Activated CD4-positive, CD25-positive, alpha-beta regulatory T cell treated with anti-CD3 and anti-CD28 coated beads, Interleukin-2, amount 50 U/mL, for 72 hours (primary cell): ENCODE data around the gene POU1F1.
A peak's percentile ranks its signal among the peaks of the same experiment; 100 is the strongest.
"Not testable (repeated sequence)": the region's sequence is repeated elsewhere in the genome, so short reads cannot be mapped to it uniquely, and the experiment has no call there.

Source experiments
- DNase-seq: peaks from one replicate; pipeline ENCODE4 v3.0.0; 2021

Gene POU1F1

GRCh38 chr3:87248831-87249230 is 27.6 kb downstream of the POU1F1 start:
- no peak for DNase-seq

- not testable (repeated sequence) for DNase-seq
Measured at GRCh38 chr3:87248231-87248630, 28.2 kb downstream of the POU1F1 start.

DNA sequence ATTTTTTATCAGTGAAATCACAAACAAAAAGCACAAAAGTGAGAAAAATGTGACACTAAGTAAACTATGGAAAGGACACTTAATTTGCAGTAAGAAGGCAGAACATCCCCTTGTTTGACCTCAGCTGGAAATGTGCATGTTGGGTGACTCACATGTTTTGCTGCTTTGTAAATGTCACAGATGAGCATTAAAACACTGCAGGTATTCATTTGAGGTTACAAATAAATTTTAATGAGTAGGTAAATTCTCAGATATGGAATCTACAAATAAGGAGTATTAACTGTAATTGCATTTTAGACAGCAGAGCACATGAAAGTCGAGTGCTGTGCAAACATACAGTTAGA is 29.0 kb downstream of the POU1F1 start:
- DNase-seq = no peak

GRCh38 chr3:87246662-87247429 is 29.5 kb downstream of the POU1F1 start:
- no peak for DNase-seq

DNA sequence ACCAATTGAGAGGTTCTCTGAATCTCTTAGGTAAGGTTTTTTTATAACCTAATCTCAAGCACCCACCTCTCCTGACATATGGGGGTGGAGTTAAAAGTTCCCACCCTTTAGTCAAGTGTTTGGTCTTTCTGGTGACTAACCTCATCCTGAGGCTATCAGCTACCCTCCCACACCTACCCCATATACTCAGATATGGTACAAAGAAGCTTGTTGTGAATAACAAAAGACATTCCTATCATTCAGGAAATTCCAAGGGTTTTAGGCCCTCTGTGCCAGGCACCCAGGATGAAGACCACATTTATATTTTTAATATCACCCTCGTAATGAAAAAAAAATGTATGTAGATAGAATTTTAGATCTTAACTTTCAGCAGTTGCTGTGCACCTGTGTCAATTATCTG is 40.3 kb downstream of the POU1F1 start:
- no peak for DNase-seq

DNA sequence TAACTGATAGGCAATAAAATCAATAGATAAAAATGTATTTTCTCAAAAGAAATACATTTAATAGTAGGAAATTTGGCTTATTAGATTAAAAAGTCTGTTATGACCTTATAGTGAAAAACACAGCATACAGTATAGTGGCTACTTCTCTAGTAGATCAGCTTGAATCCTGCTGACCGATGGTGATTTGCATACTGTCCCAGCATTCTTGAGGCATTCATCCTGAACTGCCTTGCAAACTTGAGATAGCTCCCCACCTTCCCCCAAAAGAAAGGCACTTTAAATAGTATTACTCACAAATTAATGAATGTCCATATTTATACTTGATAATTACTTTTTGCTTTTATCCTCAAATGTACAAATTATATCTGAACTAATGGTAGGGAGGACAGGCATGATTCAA is 42.6 kb downstream of the POU1F1 start:
- no peak for DNase-seq

GRCh38 chr3:87229113-87229512 is 47.3 kb downstream of the POU1F1 start:
- DNase-seq = no peak

GRCh38 chr3:87228316-87228715 is 48.1 kb downstream of the POU1F1 start:
- no peak for DNase-seq

GRCh38 chr3:87227835-87228144 is 48.6 kb downstream of the POU1F1 start:
- no peak for DNase-seq

- peak; percentile 92 for DNase-seq
Measured at GRCh38 chr3:87227104-87227834, 49.1 kb downstream of the POU1F1 start, which contains the start of gene CHMP2B. TSS of gene CHMP2B (plus strand) at chr3:87227309. CDS start at chr3:87227523, 214 bp downstream.

DNA sequence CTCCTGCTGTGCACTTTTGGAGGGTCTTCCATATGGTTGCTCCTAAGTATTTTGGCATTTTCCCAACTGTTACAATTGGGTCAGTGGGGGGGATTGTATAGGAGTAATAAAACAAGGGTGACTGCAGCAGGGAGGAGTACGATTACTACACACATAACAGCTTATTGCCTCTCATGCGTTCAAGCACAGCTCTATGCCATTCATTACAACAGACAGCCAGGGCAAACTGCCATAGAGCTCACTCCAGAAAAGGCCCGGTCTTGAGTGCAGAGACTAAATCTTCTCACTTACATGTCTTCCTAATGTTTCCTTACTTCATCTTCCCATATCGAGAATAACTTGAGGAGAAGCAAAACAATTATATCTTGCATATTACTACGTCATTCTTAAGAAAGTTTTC is 50.7 kb downstream of the POU1F1 start:
- no peak for DNase-seq

DNA sequence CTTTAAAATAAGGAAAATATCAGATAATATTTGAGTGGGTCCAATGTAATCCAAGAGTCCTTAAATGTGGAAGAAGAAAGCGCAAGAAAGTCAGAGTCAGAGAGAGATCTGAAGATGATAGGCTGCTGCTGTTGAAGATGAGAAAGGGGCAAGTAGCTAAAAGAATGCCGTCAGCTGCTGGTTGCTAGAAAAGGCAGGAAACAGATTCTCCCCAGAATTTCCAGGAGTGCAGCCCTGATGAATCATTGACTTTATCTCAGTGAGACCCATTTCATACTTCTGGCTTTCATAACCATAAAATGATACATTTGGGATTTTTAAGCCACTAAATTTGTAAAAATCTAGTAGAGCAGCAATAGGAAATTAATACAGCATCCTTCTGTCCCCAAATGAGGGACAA is 56.8 kb downstream of the POU1F1 start:
- DNase-seq = no peak

DNA sequence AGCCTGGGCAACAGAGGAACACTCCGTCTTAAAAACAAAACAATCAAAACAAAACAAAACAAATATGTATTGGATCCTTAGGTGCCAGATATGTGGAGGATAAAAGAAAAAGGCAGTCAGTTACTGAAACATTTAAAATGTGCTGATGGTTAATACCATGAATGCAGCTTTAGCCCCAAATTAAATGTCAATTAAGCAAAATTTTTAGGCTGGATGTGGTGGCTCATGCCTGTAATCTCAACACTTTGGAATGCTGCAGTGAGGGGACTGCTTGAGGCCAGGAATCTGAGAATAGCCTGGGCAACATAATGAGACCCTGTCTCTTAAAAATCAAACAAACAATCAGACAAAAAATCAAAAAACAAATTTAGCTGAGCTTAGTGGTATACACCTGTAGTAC is 57.8 kb downstream of the POU1F1 start:
- no peak for DNase-seq
